SU-DHL-6 (cell line): ENCODE measurements around the gene CPVL.

Experiments used
- H2AFZ ChIP-seq: fragments of 200-600 bp; sonication (generic); 2 replicates; pipeline ENCODE4 v1.6.1; 2014; ENCODE audit warnings: low read depth, mild to moderate bottlenecking, moderate library complexity, mixed read lengths, antibody characterized with exemption, low read length; ENCODE audit not compliant: severe bottlenecking
- H3F3A ChIP-seq: fragments of 200-600 bp; shearing (Covaris generic); 2 replicates; pipeline ENCODE4 v1.6.0; 2016; ENCODE audit warnings: antibody characterized with exemption, mild to moderate bottlenecking; ENCODE audit not compliant: insufficient read depth
- H3K27ac ChIP-seq: fragments of 200-600 bp; sonication (generic); 2 replicates; pipeline ENCODE4 v1.5.1; 2016; ENCODE audit warnings: low read depth, mild to moderate bottlenecking, low read length, moderate library complexity, mixed read lengths
- H3K27me3 ChIP-seq: fragments of 200-600 bp; sonication (generic), shearing (Covaris generic); 2 replicates; pipeline ENCODE4 v1.6.0; 2014; ENCODE audit warnings: mild to moderate bottlenecking, low read length
- H3K36me3 ChIP-seq: fragments of 200-600 bp; sonication (generic); 2 replicates; pipeline ENCODE4 v1.6.1; 2014; ENCODE audit warnings: mild to moderate bottlenecking, low read length, mixed read lengths
- H3K4me2 ChIP-seq: fragments of 300-600, 200-600 bp; shearing (Covaris generic), sonication (generic); 2 replicates; pipeline ENCODE4 v1.6.0; 2014; ENCODE audit warnings: low read length, low read depth, mild to moderate bottlenecking; ENCODE audit not compliant: poor library complexity, severe bottlenecking
- H3K4me3 ChIP-seq: fragments of 200-600 bp; sonication (generic); 2 replicates; pipeline ENCODE4 v1.5.1; 2014; ENCODE audit warnings: antibody characterized with exemption, low read length, mild to moderate bottlenecking, mixed read lengths; ENCODE audit not compliant: insufficient read depth, poor library complexity, severe bottlenecking
- H3K79me2 ChIP-seq: fragments of 200-600 bp; sonication (generic); 2 replicates; pipeline ENCODE4 v1.6.1; 2014; ENCODE audit warnings: mild to moderate bottlenecking, low read length, moderate library complexity; ENCODE audit not compliant: insufficient read depth
- H3K9ac ChIP-seq: fragments of 200-600 bp; sonication (generic); 2 replicates; pipeline ENCODE4 v1.7.0; 2014; ENCODE audit warnings: mild to moderate bottlenecking, low read length
- H3K9me2 ChIP-seq: fragments of 200-600 bp; sonication (generic); replicated peaks from 2 replicates; pipeline ENCODE4 v1.6.1; 2014; ENCODE audit warnings: low read length; ENCODE audit not compliant: insufficient read depth
- H3K9me3 ChIP-seq: fragments of 200-600 bp; sonication (generic); 2 replicates; pipeline ENCODE4 v1.6.1; 2014; ENCODE audit warnings: low read length, mixed read lengths; ENCODE audit not compliant: insufficient read depth
- H4K20me1 ChIP-seq: fragments of 200-600 bp; sonication (generic); 2 replicates; pipeline ENCODE4 v1.6.1; 2014; ENCODE audit warnings: low read depth, mild to moderate bottlenecking, antibody characterized with exemption, low read length, moderate library complexity, mixed read lengths
- EZH2phosphoT487 ChIP-seq: fragments of 200-600 bp; sonication (generic), shearing (Covaris generic); conservative IDR thresholded peaks from 2 replicates; pipeline ENCODE4 v1.6.1; 2018; ENCODE audit warnings: mild to moderate bottlenecking, antibody characterized with exemption, low read length, moderate library complexity, mixed read lengths
- TF ChIP-seq, protein P1 (sequence below): fragments of 200-600 bp; sonication (generic); IDR thresholded peaks from one replicate; pipeline ENCODE4 v1.5.1; 2017; ENCODE audit warnings: antibody characterized with exemption, mild to moderate bottlenecking, low read length, moderate library complexity; ENCODE audit not compliant: insufficient read depth, poor library complexity, severe bottlenecking

The CPVL gene

GRCh38 chr7:28983396-28984190, 162.7 kb downstream of the CPVL start:
- Histone ChIP-seq H4K20me1 (no peaks in the 10 kb centered on the region), H3K4me2 (no peak overlapping the region), H2AFZ (no peak overlapping the region), H3K27me3 (no peaks in the 10 kb centered on the region), H3K9me2 (no peaks in the 10 kb centered on the region), H3K36me3 (no peaks in the 10 kb centered on the region), H3K27ac (no peak overlapping the region), H3K9ac (no peak overlapping the region), H3F3A (no peaks in the 10 kb centered on the region), H3K9me3 (no peaks in the 10 kb centered on the region), H3K4me3 (no peak overlapping the region), H3K79me2 (no peaks in the 10 kb centered on the region)
- TF ChIP-seq, protein P1, sequence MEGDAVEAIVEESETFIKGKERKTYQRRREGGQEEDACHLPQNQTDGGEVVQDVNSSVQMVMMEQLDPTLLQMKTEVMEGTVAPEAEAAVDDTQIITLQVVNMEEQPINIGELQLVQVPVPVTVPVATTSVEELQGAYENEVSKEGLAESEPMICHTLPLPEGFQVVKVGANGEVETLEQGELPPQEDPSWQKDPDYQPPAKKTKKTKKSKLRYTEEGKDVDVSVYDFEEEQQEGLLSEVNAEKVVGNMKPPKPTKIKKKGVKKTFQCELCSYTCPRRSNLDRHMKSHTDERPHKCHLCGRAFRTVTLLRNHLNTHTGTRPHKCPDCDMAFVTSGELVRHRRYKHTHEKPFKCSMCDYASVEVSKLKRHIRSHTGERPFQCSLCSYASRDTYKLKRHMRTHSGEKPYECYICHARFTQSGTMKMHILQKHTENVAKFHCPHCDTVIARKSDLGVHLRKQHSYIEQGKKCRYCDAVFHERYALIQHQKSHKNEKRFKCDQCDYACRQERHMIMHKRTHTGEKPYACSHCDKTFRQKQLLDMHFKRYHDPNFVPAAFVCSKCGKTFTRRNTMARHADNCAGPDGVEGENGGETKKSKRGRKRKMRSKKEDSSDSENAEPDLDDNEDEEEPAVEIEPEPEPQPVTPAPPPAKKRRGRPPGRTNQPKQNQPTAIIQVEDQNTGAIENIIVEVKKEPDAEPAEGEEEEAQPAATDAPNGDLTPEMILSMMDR: no peak
- no peak for TF ChIP-seq EZH2phosphoT487

- Histone ChIP-seq H3K9ac (no peak overlapping the region), H3K9me2 (no peaks in the 10 kb centered on the region), H3K27me3 (no peaks in the 10 kb centered on the region), H3K79me2 (no peaks in the 10 kb centered on the region), H2AFZ (no peak overlapping the region), H3K9me3 (no peaks in the 10 kb centered on the region), H3K4me3 (no peak overlapping the region), H3K27ac (no peak overlapping the region), H3K36me3 (no peaks in the 10 kb centered on the region), H3K4me2 (no peak overlapping the region), H3F3A (no peaks in the 10 kb centered on the region), H4K20me1 (no peaks in the 10 kb centered on the region)
- TF ChIP-seq EZH2phosphoT487: no peak
- TF ChIP-seq, protein P1: no peak
These were observed 165.2 kb downstream of the CPVL start for GRCh38 chr7:28981161-28981465.

- Histone ChIP-seq H3K27me3 (no peaks in the 10 kb centered on the region), H2AFZ (no peak overlapping the region), H3K9me2 (no peaks in the 10 kb centered on the region), H3K4me2 (no peak overlapping the region), H3K9me3 (no peaks in the 10 kb centered on the region), H3K4me3 (no peak overlapping the region), H3K79me2 (no peaks in the 10 kb centered on the region), H3K27ac (no peak overlapping the region), H4K20me1 (no peaks in the 10 kb centered on the region), H3K9ac (no peak overlapping the region), H3K36me3 (no peaks in the 10 kb centered on the region), H3F3A (no peaks in the 10 kb centered on the region)
- TF ChIP-seq, protein P1: no peak
- TF ChIP-seq EZH2phosphoT487: no peak
These were observed 165.7 kb downstream of the CPVL start for GRCh38 chr7:28980451-28981160.
